Posterior vena cava (tissue), 2 donors: Measurements from ENCODE around the gene HNRNPUL1. TPM values are rescaled to one million over a fixed set of nuclear protein-coding genes. Genes with fewer than 3 reads are reported as not detected.

Source experiments
- DNase-seq: peaks from one replicate; pipeline ENCODE4 v3.0.0-alpha.2; 2020; ENCODE audit warnings: low spot score
- intact Hi-C, 2 donors: fragments of 100-400 bp; cut with DNase I; formaldehyde crosslinking; loops; one replicate each; pipeline versions ENCODE4 v1.14.1 to v1.14.2; 2022 to 2023
- total RNA-seq, 2 donors: library from RNA; stranded (reverse); fragmentation: NEBNext Ultra II Directional; extraction: Animal tissue kit (Norgen Biotek cat#: 25700); gene quantifications; one replicate each; pipeline ENCODE4 v1.2.1, GENCODE V29; 2021
- donor health status: DM: yes; HTN: yes; CAD: no.
- donor health status: DM: yes; HTN: yes; CAD: no.

HNRNPUL1 gene
- total RNA-seq, 2 donors from 2014 or later = 150 to 157 TPM

GRCh38 chr19:41355802-41356201 is 91.6 kb downstream of the HNRNPUL1 start:
- intact Hi-C loops = no loop called here
- no peak for DNase-seq

GRCh38 chr19:41356984-41357739 is 93.0 kb downstream of the HNRNPUL1 start:
- no peak for DNase-seq
- intact Hi-C loops = no loop called here

Other genes starting within 250 kb of the HNRNPUL1 start
- gene CYP2A13, start 175.9 kb upstream of the HNRNPUL1 start, total RNA-seq = not detected
- not detected for gene CYP2F1, start 149.9 kb upstream of the HNRNPUL1 start, total RNA-seq
- 1 to 10 TPM; 1.2 to 1.4 TPM for gene CYP2S1, start 71.2 kb upstream of the HNRNPUL1 start, total RNA-seq
- gene AXL, start 45.1 kb upstream of the HNRNPUL1 start, total RNA-seq = 100 to 1,000 TPM; 133 to 147 TPM
- 10 to 100 TPM; 17.5 to 23.9 TPM for gene CCDC97, start 45.8 kb downstream of the HNRNPUL1 start, total RNA-seq
- 10 to 100 TPM; 43.8 to 61.5 TPM for gene TGFB1, start 89.5 kb downstream of the HNRNPUL1 start, total RNA-seq
- gene B9D2, start 99.8 kb downstream of the HNRNPUL1 start, total RNA-seq = 1 to 10 TPM; 3.7 to 4.2 TPM
- gene TMEM91, start 112.2 kb downstream of the HNRNPUL1 start, total RNA-seq = 1 to 10 TPM; 6.4 to 8.3 TPM
- 1 to 10 TPM; 7.2 to 7.3 TPM for gene EXOSC5, start 133.0 kb downstream of the HNRNPUL1 start, total RNA-seq
- gene BCKDHA, start 133.4 kb downstream of the HNRNPUL1 start, total RNA-seq = 10 to 100 TPM in 1 of 2 donors, 1 to 10 TPM in 1; 8.5 to 15.7 TPM
- 1 to 10 TPM; 3.3 to 4.2 TPM for gene B3GNT8, start 163.0 kb downstream of the HNRNPUL1 start, total RNA-seq
- gene DMAC2, start 175.5 kb downstream of the HNRNPUL1 start, total RNA-seq = 10 to 100 TPM; 30.5 to 30.7 TPM
- not detected for gene ERICH4, start 178.8 kb downstream of the HNRNPUL1 start, total RNA-seq